Right renal cortex interstitium (tissue), 3 donors: ENCODE measurements around the gene AKR7A3. TPM values are rescaled to one million over a fixed set of nuclear protein-coding genes. Genes with fewer than 3 reads are reported as not detected.
"Not testable (repeated sequence)": the region's sequence is repeated elsewhere in the genome, so short reads cannot be mapped to it uniquely, and the experiment has no call there.

Experiments used
- DNase-seq, 3 donors: peaks; one replicate each; pipeline ENCODE4 v3.0.0-alpha.2; 2013; ENCODE audit warnings: low read depth in 3 of 3, low spot score in 2 of 3
- polyA plus RNA-seq, 3 donors: library from polyadenylated mRNA; unstranded; fragments of 120-200 nt; gene quantifications; one replicate each; pipeline ENCODE4 v1.2.1, GENCODE V29; 2013; ENCODE audit not compliant: insufficient read length in 3 of 3

The AKR7A3 gene
- polyA plus RNA-seq, 3 donors = 0.64 to 0.99 (median 0.96) TPM

GRCh38 chr1:19257178-19257914 lies 31.2 kb downstream of the AKR7A3 start:
- DNase-seq = no peak

GRCh38 chr1:19256301-19256700 lies 32.3 kb downstream of the AKR7A3 start:
- DNase-seq = not testable (repeated sequence)

- no peak for DNase-seq
Observed at GRCh38 chr1:19255288-19255687, 33.3 kb downstream of the AKR7A3 start.

- DNase-seq = no peak
Observed at GRCh38 chr1:19254416-19254815, 34.2 kb downstream of the AKR7A3 start.

- peak; percentile 66 to 75 (median 74) for DNase-seq
Observed at GRCh38 chr1:19251305-19252196, 37.0 kb downstream of the AKR7A3 start, which contains the start of the genes EMC1 and MRTO4. EMC1 (minus strand) TSS chr1:19251524; CDS start chr1:19251509, 15 bp downstream. MRTO4 (plus strand) TSS chr1:19251805; CDS start chr1:19251836, 31 bp downstream.

GRCh38 chr1:19250629-19251304 lies 37.8 kb downstream of the AKR7A3 start:
- no peak for DNase-seq

- no peak for DNase-seq
Observed at GRCh38 chr1:19240673-19241538, 47.7 kb downstream of the AKR7A3 start.

- no peak for DNase-seq
Observed at GRCh38 chr1:19239876-19240275, 48.7 kb downstream of the AKR7A3 start.

GRCh38 chr1:19234224-19234623 lies 54.3 kb downstream of the AKR7A3 start:
- DNase-seq = no peak

Other genes starting within 250 kb of the AKR7A3 start
- 100 to 1,000 TPM; 111 to 114 (median 111) TPM for gene UBR4, start 78.5 kb downstream of the AKR7A3 start, polyA plus RNA-seq
- 10 to 100 TPM; 46.0 to 47.5 (median 46.1) TPM for gene EMC1, start 37.2 kb downstream of the AKR7A3 start, polyA plus RNA-seq
- gene MRTO4, start 37.0 kb downstream of the AKR7A3 start, polyA plus RNA-seq = 10 to 100 TPM; 28.4 to 30.5 (median 28.5) TPM
- 10 to 100 TPM; 74.7 to 86.5 (median 75.2) TPM for gene AKR7A2, start 23.4 kb upstream of the AKR7A3 start, polyA plus RNA-seq
- 10 to 100 TPM in 2 of 3 donors, 1 to 10 TPM in 1; 9.4 to 11.8 (median 11.5) TPM for gene SLC66A1, start 23.6 kb upstream of the AKR7A3 start, polyA plus RNA-seq
- 100 to 1,000 TPM; 233 to 248 (median 244) TPM for gene CAPZB, start 196.8 kb upstream of the AKR7A3 start, polyA plus RNA-seq